SK-N-SH (cell line): ENCODE measurements around the gene CDHR3. TPM values are rescaled to one million over a fixed set of nuclear protein-coding genes. Genes with fewer than 3 reads are reported as not detected.

Source experiments
- CTCF ChIA-PET: fragments of 300-600, 350-600 bp; formaldehyde crosslinking; extraction: SDS; loops from one replicate; lab custom pipeline; 2021; lab: Yijun Ruan, JAX
- POLR2A ChIA-PET: fragments of 350-600 bp; sonication (Branson Sonifier 250); formaldehyde crosslinking; extraction: SDS; loops from one replicate; lab custom pipeline; 2020; ENCODE audit warnings: antibody characterized with exemption, inconsistent platforms; lab: Yijun Ruan, JAX
- DNase-seq: peaks from one replicate; pipeline ENCODE4 v3.0.0; 2012
- H2AFZ ChIP-seq: fragments of 200-600 bp; sonication (generic); 2 replicates; pipeline ENCODE4 v1.8.1; 2016; ENCODE audit warnings: antibody characterized with exemption, mild to moderate bottlenecking, low read depth
- H3F3A ChIP-seq: fragments of 200-600 bp; sonication (generic); replicated peaks from 2 replicates; pipeline ENCODE3; 2016; ENCODE audit warnings: antibody characterized with exemption, mild to moderate bottlenecking; ENCODE audit not compliant: insufficient read depth
- H3K27ac ChIP-seq, 2 experiments: fragments of 200-500 bp in 1 of 2; fragments of 200-600 bp in 1 of 2; sonication (Bioruptor generic) in 1 of 2; sonication (generic), shearing (Covaris generic) in 1 of 2; 2 replicates each; pipeline versions ENCODE4 v1.5.1 to v1.6.1; 2014 to 2016; ENCODE audit warnings: low read depth in 2 of 2, inconsistent platforms in 1 of 2, low read length in 1 of 2, mild to moderate bottlenecking in 1 of 2, mixed read lengths in 1 of 2
- H3K27me3 ChIP-seq: fragments of 200-600 bp; sonication (generic), shearing (Covaris generic); 2 replicates; pipeline ENCODE4 v1.6.1; 2016; ENCODE audit warnings: mixed run types; ENCODE audit not compliant: insufficient read depth
- H3K36me3 ChIP-seq, 2 experiments: fragments of 200-500 bp in 1 of 2; fragments of 200-600 bp in 1 of 2; sonication (Bioruptor generic) in 1 of 2; sonication (generic) in 1 of 2; replicated peaks in 1 of 2; 2 replicates each; pipeline versions ENCODE3 to v1.5.1; 2014 to 2016; ENCODE audit warnings: low read length in 1 of 2, mild to moderate bottlenecking in 1 of 2; ENCODE audit not compliant: insufficient read depth in 2 of 2, control insufficient read depth in 1 of 2
- H3K4me1 ChIP-seq, 2 experiments: fragments of 200-500 bp in 1 of 2; fragments of 200-600 bp in 1 of 2; sonication (Bioruptor generic) in 1 of 2; sonication (generic), shearing (Covaris generic) in 1 of 2; 2 replicates each; pipeline versions ENCODE4 v1.5.1 to v1.6.1; 2014 to 2016; ENCODE audit warnings: low read depth in 1 of 2, low read length in 1 of 2, mixed run types in 1 of 2; ENCODE audit not compliant: insufficient read depth in 2 of 2, control insufficient read depth in 1 of 2
- H3K4me2 ChIP-seq: fragments of 200-600 bp; sonication (generic), shearing (Covaris generic); 2 replicates; pipeline ENCODE4 v1.6.1; 2017; ENCODE audit warnings: mixed run types
- H3K4me3 ChIP-seq, 2 experiments: fragments of 200-500 bp in 1 of 2; fragments of 200-600 bp in 1 of 2; sonication (Bioruptor generic) in 1 of 2; sonication (generic), shearing (Covaris generic) in 1 of 2; 2 replicates each; pipeline versions ENCODE4 v1.5.1 to v1.8.1; 2014 to 2016; ENCODE audit warnings: low read depth in 2 of 2, inconsistent platforms in 1 of 2, low read length in 1 of 2, mild to moderate bottlenecking in 1 of 2, mixed read lengths in 1 of 2, moderate library complexity in 1 of 2
- H3K79me2 ChIP-seq: fragments of 200-600 bp; sonication (generic); 2 replicates; pipeline ENCODE4 v1.8.1; 2017; ENCODE audit warnings: mild to moderate bottlenecking; ENCODE audit not compliant: insufficient read depth
- H3K9ac ChIP-seq: fragments of 200-600 bp; sonication (generic); 2 replicates; pipeline ENCODE4 v1.6.1; 2017; ENCODE audit warnings: mixed run types
- H3K9me2 ChIP-seq: fragments of 200-600 bp; sonication (generic); 2 replicates; pipeline ENCODE4 v1.6.1; 2017; ENCODE audit warnings: mixed run types
- H3K9me3 ChIP-seq: fragments of 200-600 bp; sonication (generic); 2 replicates; pipeline ENCODE4 v1.6.1; 2017; ENCODE audit warnings: mixed run types, mild to moderate bottlenecking, moderate library complexity
- H4K20me1 ChIP-seq: fragments of 200-600 bp; sonication (generic); 2 replicates; pipeline ENCODE4 v1.6.1; 2017; ENCODE audit warnings: mild to moderate bottlenecking, mixed run types; ENCODE audit not compliant: insufficient read depth
- CTCF ChIP-seq: fragments of 200-600 bp; sonication (generic); IDR thresholded peaks from 2 replicates; pipeline ENCODE4 v1.6.1; 2017; ENCODE audit warnings: antibody characterized with exemption, mild to moderate bottlenecking, moderate library complexity
- EP300 ChIP-seq, 2 experiments: IDR thresholded peaks; 2 replicates each; pipeline versions ENCODE4 v1.4.0 to v1.6.1; 2012; ENCODE audit warnings: borderline replicate concordance in 1 of 2, low read depth in 1 of 2, low read length in 1 of 2
- EZH2phosphoT487 ChIP-seq: fragments of 200-600 bp; sonication (generic); IDR thresholded peaks from 2 replicates; pipeline ENCODE4 v1.6.1; 2017; ENCODE audit warnings: low read depth, mixed run types, mild to moderate bottlenecking, antibody characterized with exemption, moderate library complexity, borderline replicate concordance
- FOSL2 ChIP-seq: IDR thresholded peaks from 2 replicates; pipeline ENCODE4 v1.4.0; 2012; ENCODE audit warnings: low read depth, mild to moderate bottlenecking, moderate library complexity, borderline replicate concordance
- GABPA ChIP-seq: IDR thresholded peaks from 2 replicates; pipeline ENCODE4 v1.4.0; 2012; ENCODE audit warnings: low read depth, mild to moderate bottlenecking
- JUND ChIP-seq: IDR thresholded peaks from 2 replicates; pipeline ENCODE4 v1.4.0; 2012
- MAX ChIP-seq: IDR thresholded peaks from 2 replicates; pipeline ENCODE4 v1.4.0; 2012; ENCODE audit warnings: low read depth
- MEF2A ChIP-seq: IDR thresholded peaks from 2 replicates; pipeline ENCODE4 v1.4.0; 2012; ENCODE audit warnings: low read depth, borderline replicate concordance
- MXI1 ChIP-seq: IDR thresholded peaks from 2 replicates; pipeline ENCODE4 v1.6.1; 2012; ENCODE audit warnings: mild to moderate bottlenecking, low read depth, low read length, improper control_type of control experiment
- NRF1 ChIP-seq: IDR thresholded peaks from 2 replicates; pipeline ENCODE4 v1.6.1; 2012; ENCODE audit warnings: low read depth, mild to moderate bottlenecking, low read length
- RAD21 ChIP-seq: IDR thresholded peaks from 2 replicates; pipeline ENCODE4 v1.6.1; 2012; ENCODE audit warnings: mild to moderate bottlenecking, low read length
- RCOR1 ChIP-seq: fragments of 150-350 bp; IDR thresholded peaks from 2 replicates; pipeline ENCODE4 v1.6.1; 2017; ENCODE audit warnings: antibody characterized with exemption, low read length
- RFX5 ChIP-seq: IDR thresholded peaks from 2 replicates; pipeline ENCODE4 v1.6.1; 2012; ENCODE audit warnings: mild to moderate bottlenecking, improper control_type of control experiment, low read length
- SIN3A ChIP-seq: IDR thresholded peaks from 2 replicates; pipeline ENCODE4 v1.6.1; 2012; ENCODE audit warnings: low read depth, mild to moderate bottlenecking, low read length, moderate library complexity, borderline replicate concordance
- SMC3 ChIP-seq: IDR thresholded peaks from 2 replicates; pipeline ENCODE4 v1.6.1; 2012; ENCODE audit warnings: low read depth, low read length, improper control_type of control experiment
- TAF1 ChIP-seq: IDR thresholded peaks from 2 replicates; pipeline ENCODE4 v1.6.1; 2012; ENCODE audit warnings: low read depth, mild to moderate bottlenecking, low read length, moderate library complexity, borderline replicate concordance
- TEAD4 ChIP-seq: IDR thresholded peaks from 2 replicates; pipeline ENCODE4 v1.4.0; 2012; ENCODE audit warnings: mild to moderate bottlenecking, borderline replicate concordance; ENCODE audit not compliant: insufficient read depth
- WGBS: methylation state at CpG from one replicate; pipeline ENCODE4 v1.1.6; 2017; ENCODE audit warnings: low lambda C conversion rate; 5-methylcytosine and 5-hydroxymethylcytosine counted together
- polyA plus RNA-seq, 3 experiments: library from polyadenylated mRNA; depleted of rRNA; stranded (reverse); fragments of >200 nt; gene quantifications; 2 replicates each; pipeline ENCODE4 v1.2.3, GENCODE V29; 2012

CDHR3 gene
- polyA plus RNA-seq, 1 of the 3 experiments (the other 2 are of a cell fraction): 7.5 TPM

GRCh38 chr7:106029941-106030340 lies 66.9 kb downstream of the CDHR3 start:
- CTCF ChIA-PET: interaction anchor here (0.7 to 7.4 kb wide), 8 partner anchors 10 to 440 kb away, joined by 3 to 97 read pairs (median 6); no protein-coding TSS in a partner anchor
- no peak overlapping the region for H3K27ac ChIP-seq
- no peak overlapping the region for H3K4me3 ChIP-seq
- H3K36me3 ChIP-seq: no peaks in the 10 kb centered on the region
- no peaks in the 10 kb centered on the region for H3K9me2 ChIP-seq
- TF ChIP-seq NRF1: no peak
- no peak for TF ChIP-seq TAF1
- TF ChIP-seq SIN3A: no peak
- TF ChIP-seq CTCF: no peak
- H3F3A ChIP-seq: no peaks in the 10 kb centered on the region
- H3K27me3 ChIP-seq: 0 out of 2 replicates have a peak, but pooled peaks cover 6% of the 10 kb centered on the region
- no peak overlapping the region for H2AFZ ChIP-seq
- H3K9me3 ChIP-seq: no peaks in the 10 kb centered on the region
- H3K4me1 ChIP-seq: peaks cover 0 to 13% of the 10 kb centered on the region in 2 experiments; a peak in 2 of 4 replicates
- DNase-seq: no peak
- no peaks in the 10 kb centered on the region for H3K79me2 ChIP-seq
- WGBS: 100% methylated on average over 1 of the region's 2 CpGs
- no peaks in the 10 kb centered on the region for H4K20me1 ChIP-seq
- POLR2A ChIA-PET: no interaction called here
- H3K4me2 ChIP-seq: no peak overlapping the region
- no peak overlapping the region for H3K9ac ChIP-seq

- Histone ChIP-seq H3F3A (no peaks in the 10 kb centered on the region), H3K27ac (no peak overlapping the region; a peak in 1 of 4 replicates), H3K9me3 (no peaks in the 10 kb centered on the region), H3K9ac (no peak overlapping the region), H3K9me2 (no peaks in the 10 kb centered on the region), H3K4me2 (no peak overlapping the region), H3K4me1 (peaks cover 0 to 13% of the 10 kb centered on the region in 2 experiments; a peak in 2 of 4 replicates), H3K36me3 (no peaks in the 10 kb centered on the region), H2AFZ (no peak overlapping the region), H3K27me3 (0 out of 2 replicates have a peak, but pooled peaks cover 6% of the 10 kb centered on the region), H3K4me3 (no peak overlapping the region), H3K79me2 (no peaks in the 10 kb centered on the region), H4K20me1 (no peaks in the 10 kb centered on the region)
- ChIA-PET CTCF (interaction anchor here (0.6 to 7.4 kb wide), 10 partner anchors 9 to 442 kb away, joined by 3 to 97 read pairs (median 4); no protein-coding TSS in a partner anchor), POLR2A (no interaction called here)
- TF ChIP-seq RAD21: no peak
- TF ChIP-seq RFX5: no peak
- TF ChIP-seq MEF2A: no peak
- TF ChIP-seq GABPA: no peak
- TF ChIP-seq FOSL2: no peak
- no peak for TF ChIP-seq JUND
- no peak for TF ChIP-seq SMC3
- TF ChIP-seq MXI1: no peak
- TF ChIP-seq EZH2phosphoT487: no peak
- TF ChIP-seq MAX: no peak
- TF ChIP-seq TEAD4: no peak
- no peak for TF ChIP-seq RCOR1
- no peak for TF ChIP-seq EP300 (IDR thresholded peaks at IDR 0.05; ENCODE audit: borderline replicate concordance in 1 of 2, low read depth in 1 of 2, low read length in 1 of 2)
- 51% methylated on average over 10 of the region's 10 CpGs for WGBS
- DNase-seq: no peak
These were observed 68.4 kb downstream of the CDHR3 start for GRCh38 chr7:106031300-106032035.
